ENCODE measurements around the gene DUOX1.

Gene DUOX1

GRCh38 chr15:45146405-45146804, 16.6 kb downstream of the DUOX1 start:
- peaks cover 9% of the 10 kb centered on the region for H3K36me3 ChIP-seq (ENCODE audit: insufficient read depth, insufficient read length, low read length)
- no peaks in the 10 kb centered on the region for H3K27me3 ChIP-seq (ENCODE audit: insufficient read depth, insufficient read length)
- TF ChIP-seq YY1 (IDR thresholded peaks at IDR 0.05; ENCODE audit: insufficient read depth, insufficient read length), result no peak
- TF ChIP-seq ZNF274 (IDR thresholded peaks at IDR 0.05; ENCODE audit: low read depth, low read length), result no peak
- TF ChIP-seq SUZ12 (IDR thresholded peaks at IDR 0.05; ENCODE audit: extremely low read depth, insufficient read depth, insufficient read length), result no peak
- H3K9me3 ChIP-seq (ENCODE audit: insufficient read depth, low read length), result no peaks in the 10 kb centered on the region
- no peak overlapping the region for H3K4me3 ChIP-seq (ENCODE audit: insufficient read length, low read depth)
- no peak for DNase-seq (ENCODE audit: low read depth, low spot score)
- no peak overlapping the region for H3K9ac ChIP-seq (ENCODE audit: insufficient read length, low read depth)
- H3K4me1 ChIP-seq (ENCODE audit: insufficient read depth, insufficient read length), result no peaks in the 10 kb centered on the region

DNA sequence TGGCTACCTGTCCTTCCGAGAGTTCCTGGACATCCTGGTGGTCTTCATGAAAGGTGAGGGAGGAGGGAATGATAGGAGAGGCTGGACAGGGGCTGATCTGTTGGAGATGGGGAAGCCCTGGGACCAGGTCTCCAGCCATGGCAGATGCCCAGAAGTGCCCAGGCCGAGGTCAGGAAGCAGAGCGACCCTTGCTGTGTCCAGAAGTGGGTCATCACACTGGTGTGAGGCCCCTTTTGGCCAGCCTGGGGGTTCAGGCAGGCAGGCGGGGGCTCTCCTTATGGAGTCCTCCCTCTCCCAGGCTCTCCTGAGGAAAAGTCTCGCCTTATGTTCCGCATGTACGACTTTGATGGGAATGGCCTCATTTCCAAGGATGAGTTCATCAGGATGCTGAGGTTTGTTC, 17.8 kb downstream of the DUOX1 start:
- H3K4me3 ChIP-seq (ENCODE audit: insufficient read length, low read depth), result no peak overlapping the region
- no peaks in the 10 kb centered on the region for H3K27me3 ChIP-seq (ENCODE audit: insufficient read depth, insufficient read length)
- no peaks in the 10 kb centered on the region for H3K4me1 ChIP-seq (ENCODE audit: insufficient read depth, insufficient read length)
- DNase-seq (ENCODE audit: low read depth, low spot score), result no peak
- TF ChIP-seq ZNF274 (IDR thresholded peaks at IDR 0.05; ENCODE audit: low read depth, low read length), result no peak
- no peak for TF ChIP-seq YY1 (IDR thresholded peaks at IDR 0.05; ENCODE audit: insufficient read depth, insufficient read length)
- TF ChIP-seq SUZ12 (IDR thresholded peaks at IDR 0.05; ENCODE audit: extremely low read depth, insufficient read depth, insufficient read length), result no peak
- H3K9ac ChIP-seq (ENCODE audit: insufficient read length, low read depth), result no peak overlapping the region
- peaks cover 7% of the 10 kb centered on the region for H3K36me3 ChIP-seq (ENCODE audit: insufficient read depth, insufficient read length, low read length)
- H3K9me3 ChIP-seq (ENCODE audit: insufficient read depth, low read length), result no peaks in the 10 kb centered on the region

DNA sequence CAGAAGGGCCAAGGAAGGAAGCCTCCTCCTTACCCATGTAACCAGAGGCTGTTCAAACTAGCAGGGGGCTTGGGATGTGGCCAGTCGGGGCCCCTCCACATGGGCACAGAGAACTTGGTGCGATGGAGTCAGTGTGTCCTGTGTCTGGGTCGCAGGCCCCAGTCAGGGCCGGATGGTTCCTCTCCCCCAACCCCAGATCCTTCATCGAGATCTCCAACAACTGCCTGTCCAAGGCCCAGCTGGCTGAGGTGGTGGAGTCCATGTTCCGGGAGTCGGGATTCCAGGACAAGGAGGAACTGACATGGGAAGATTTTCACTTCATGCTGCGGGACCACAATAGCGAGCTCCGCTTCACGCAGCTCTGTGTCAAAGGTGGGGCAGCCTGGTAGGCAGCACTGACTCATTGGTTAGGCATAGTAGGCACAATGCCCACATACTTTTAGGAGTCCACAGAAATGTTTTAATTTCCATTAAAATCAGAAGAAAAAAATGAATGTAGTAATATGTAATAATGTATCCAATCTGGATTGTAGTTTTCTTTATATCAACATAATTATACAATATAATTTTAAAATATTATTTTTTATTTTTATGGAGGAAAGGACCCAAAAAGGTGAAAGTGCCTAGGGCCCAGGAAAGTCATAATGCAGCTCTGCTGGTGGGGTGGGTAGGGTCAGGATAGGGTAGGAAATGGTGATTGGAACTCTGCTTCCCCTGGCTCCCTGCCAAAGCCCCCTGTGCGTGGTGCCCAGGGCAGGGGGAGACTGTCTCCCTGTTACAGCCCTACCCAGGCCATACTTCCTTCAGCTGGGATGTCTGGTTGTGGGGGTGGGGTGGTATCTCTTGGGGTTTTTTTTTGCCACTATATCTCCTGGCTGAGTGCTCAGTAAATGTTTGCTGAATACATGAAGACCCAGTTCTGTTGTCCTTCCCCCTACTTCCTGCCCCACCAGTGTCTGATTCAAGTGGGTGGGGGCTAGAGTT, 18.6 kb downstream of the DUOX1 start:
- Histone ChIP-seq H3K27me3 (ENCODE audit: insufficient read depth, insufficient read length) (no peaks in the 10 kb centered on the region), H3K4me1 (ENCODE audit: insufficient read depth, insufficient read length) (no peaks in the 10 kb centered on the region), H3K36me3 (ENCODE audit: insufficient read depth, insufficient read length, low read length) (peaks cover 7% of the 10 kb centered on the region), H3K9ac (ENCODE audit: insufficient read length, low read depth) (no peak overlapping the region), H3K9me3 (ENCODE audit: insufficient read depth, low read length) (no peaks in the 10 kb centered on the region), H3K4me3 (ENCODE audit: insufficient read length, low read depth) (no peak overlapping the region)
- DNase-seq (ENCODE audit: low read depth, low spot score), result no peak
- TF ChIP-seq SUZ12 (IDR thresholded peaks at IDR 0.05; ENCODE audit: extremely low read depth, insufficient read depth, insufficient read length) (no peak), ZNF274 (IDR thresholded peaks at IDR 0.05; ENCODE audit: low read depth, low read length) (no peak), YY1 (IDR thresholded peaks at IDR 0.05; ENCODE audit: insufficient read depth, insufficient read length) (no peak)

- Histone ChIP-seq H3K27me3 (ENCODE audit: insufficient read depth, insufficient read length) (no peaks in the 10 kb centered on the region), H3K9me3 (ENCODE audit: insufficient read depth, low read length) (no peaks in the 10 kb centered on the region), H3K9ac (ENCODE audit: insufficient read length, low read depth) (no peak overlapping the region), H3K4me1 (ENCODE audit: insufficient read depth, insufficient read length) (no peaks in the 10 kb centered on the region), H3K4me3 (ENCODE audit: insufficient read length, low read depth) (no peak overlapping the region), H3K36me3 (ENCODE audit: insufficient read depth, insufficient read length, low read length) (peaks cover 5% of the 10 kb centered on the region)
- DNase-seq (ENCODE audit: low read depth, low spot score), result no peak
- TF ChIP-seq ZNF274 (IDR thresholded peaks at IDR 0.05; ENCODE audit: low read depth, low read length) (no peak), YY1 (IDR thresholded peaks at IDR 0.05; ENCODE audit: insufficient read depth, insufficient read length) (no peak), SUZ12 (IDR thresholded peaks at IDR 0.05; ENCODE audit: extremely low read depth, insufficient read depth, insufficient read length) (no peak)
Observed at GRCh38 chr15:45149060-45149459, 19.3 kb downstream of the DUOX1 start.

DNA sequence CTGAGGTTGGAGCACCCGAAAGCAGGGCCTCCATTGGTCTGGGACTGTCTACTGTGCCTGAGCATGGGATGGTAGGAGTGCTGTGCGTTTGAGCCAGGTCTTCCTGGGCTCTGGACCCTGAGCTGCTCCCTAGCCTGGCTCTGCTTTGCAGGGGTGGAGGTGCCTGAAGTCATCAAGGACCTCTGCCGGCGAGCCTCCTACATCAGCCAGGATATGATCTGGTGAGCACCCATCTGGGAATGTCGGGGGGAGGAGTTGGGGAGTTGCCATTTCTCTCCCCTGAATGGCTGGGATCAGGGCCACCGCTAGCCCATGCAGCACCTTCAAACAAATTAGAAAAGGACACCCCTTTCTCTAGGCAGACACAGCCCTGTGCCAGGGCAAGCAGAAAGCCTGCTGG, 20.7 kb downstream of the DUOX1 start:
- TF ChIP-seq SUZ12 (IDR thresholded peaks at IDR 0.05; ENCODE audit: extremely low read depth, insufficient read depth, insufficient read length), result no peak
- TF ChIP-seq ZNF274 (IDR thresholded peaks at IDR 0.05; ENCODE audit: low read depth, low read length), result no peak
- no peak for TF ChIP-seq YY1 (IDR thresholded peaks at IDR 0.05; ENCODE audit: insufficient read depth, insufficient read length)
- Histone ChIP-seq H3K9ac (ENCODE audit: insufficient read length, low read depth) (no peak overlapping the region), H3K9me3 (ENCODE audit: insufficient read depth, low read length) (no peaks in the 10 kb centered on the region), H3K4me1 (ENCODE audit: insufficient read depth, insufficient read length) (no peaks in the 10 kb centered on the region), H3K4me3 (ENCODE audit: insufficient read length, low read depth) (no peak overlapping the region), H3K27me3 (ENCODE audit: insufficient read depth, insufficient read length) (no peaks in the 10 kb centered on the region), H3K36me3 (ENCODE audit: insufficient read depth, insufficient read length, low read length) (no peaks in the 10 kb centered on the region)
- no peak for DNase-seq (ENCODE audit: low read depth, low spot score)

DNA sequence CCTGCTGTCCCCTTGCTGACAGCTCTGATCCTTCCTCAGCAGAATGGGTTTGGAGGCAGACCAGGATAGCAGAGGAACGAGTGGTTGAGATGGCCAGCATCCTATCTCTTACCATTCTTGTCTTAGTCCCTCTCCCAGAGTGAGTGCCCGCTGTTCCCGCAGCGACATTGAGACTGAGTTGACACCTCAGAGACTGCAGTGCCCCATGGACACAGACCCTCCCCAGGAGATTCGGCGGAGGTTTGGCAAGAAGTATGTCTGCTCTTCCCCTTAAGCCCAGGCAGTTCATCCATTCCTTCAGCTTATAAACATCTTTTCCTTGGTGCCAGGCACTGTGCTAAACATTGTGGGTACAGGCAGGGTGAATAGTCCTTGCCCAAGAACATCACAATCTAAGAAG, 21.2 kb downstream of the DUOX1 start:
- H3K9me3 ChIP-seq (ENCODE audit: insufficient read depth, low read length), result no peaks in the 10 kb centered on the region
- no peaks in the 10 kb centered on the region for H3K36me3 ChIP-seq (ENCODE audit: insufficient read depth, insufficient read length, low read length)
- DNase-seq (ENCODE audit: low read depth, low spot score), result no peak
- no peaks in the 10 kb centered on the region for H3K4me1 ChIP-seq (ENCODE audit: insufficient read depth, insufficient read length)
- TF ChIP-seq YY1 (IDR thresholded peaks at IDR 0.05; ENCODE audit: insufficient read depth, insufficient read length), result no peak
- TF ChIP-seq ZNF274 (IDR thresholded peaks at IDR 0.05; ENCODE audit: low read depth, low read length), result no peak
- no peak for TF ChIP-seq SUZ12 (IDR thresholded peaks at IDR 0.05; ENCODE audit: extremely low read depth, insufficient read depth, insufficient read length)
- H3K9ac ChIP-seq (ENCODE audit: insufficient read length, low read depth), result no peak overlapping the region
- H3K4me3 ChIP-seq (ENCODE audit: insufficient read length, low read depth), result no peak overlapping the region
- H3K27me3 ChIP-seq (ENCODE audit: insufficient read depth, insufficient read length), result no peaks in the 10 kb centered on the region

- Histone ChIP-seq H3K4me1 (ENCODE audit: insufficient read depth, insufficient read length) (no peaks in the 10 kb centered on the region), H3K9ac (ENCODE audit: insufficient read length, low read depth) (no peak overlapping the region), H3K36me3 (ENCODE audit: insufficient read depth, insufficient read length, low read length) (no peaks in the 10 kb centered on the region), H3K27me3 (ENCODE audit: insufficient read depth, insufficient read length) (no peaks in the 10 kb centered on the region), H3K4me3 (ENCODE audit: insufficient read length, low read depth) (no peak overlapping the region), H3K9me3 (ENCODE audit: insufficient read depth, low read length) (no peaks in the 10 kb centered on the region)
- no peak for DNase-seq (ENCODE audit: low read depth, low spot score)
- no peak for TF ChIP-seq ZNF274 (IDR thresholded peaks at IDR 0.05; ENCODE audit: low read depth, low read length)
- TF ChIP-seq YY1 (IDR thresholded peaks at IDR 0.05; ENCODE audit: insufficient read depth, insufficient read length), result no peak
- TF ChIP-seq SUZ12 (IDR thresholded peaks at IDR 0.05; ENCODE audit: extremely low read depth, insufficient read depth, insufficient read length), result no peak
Observed at GRCh38 chr15:45151998-45152828, 22.4 kb downstream of the DUOX1 start.
